GM12878 (cell line): ENCODE data around the gene RNF40. TPM values are rescaled to one million over a fixed set of nuclear protein-coding genes. Genes with fewer than 3 reads are reported as not detected.

Experiments used
- ATAC-seq: fragments of 200-7000 bp; cut with Tn5 transposase; 3 replicates; pipeline ENCODE4 v1.9.1; 2020; ENCODE audit warnings: mild to moderate bottlenecking, moderate library complexity
- BruUV-seq: library from RNA; stranded (reverse); fragments of 400-500 nt; replicated peaks from 2 replicates; lab custom pipeline; 2021; lab: Mats Ljungman, UMichigan
- CTCF ChIA-PET: fragments of 300-600 bp; sonication (Branson Sonifier 250); formaldehyde crosslinking; extraction: SDS; loops from one replicate; lab custom pipeline; 2021; ENCODE audit warnings: inconsistent platforms; lab: Yijun Ruan, JAX
- POLR2A ChIA-PET: fragments of 350-600 bp; formaldehyde crosslinking; extraction: SDS; loops from one replicate; lab custom pipeline; 2021; ENCODE audit warnings: inconsistent platforms; lab: Charles Lee
- RAD21 ChIA-PET: fragments of 300-600 bp; sonication (Branson Sonifier 250); formaldehyde crosslinking; loops from one replicate; lab custom pipeline; 2023; ENCODE audit warnings: antibody characterized with exemption; ENCODE audit not compliant: unreplicated experiment; lab: Charles Lee
- SMC1A ChIA-PET: fragments of 300-600 bp; sonication (Branson Sonifier 250); formaldehyde crosslinking; loops from one replicate; lab custom pipeline; 2023; ENCODE audit not compliant: unreplicated experiment, uncharacterized antibody; lab: Charles Lee
- DNase-seq: peaks from one replicate; pipeline ENCODE4 v3.0.0-alpha.2; 2011; ENCODE audit warnings: low read depth, low spot score
- FAIRE-seq: peaks from 3 replicates; lab custom pipeline; 2011; peaks lifted over from hg19 to GRCh38; lab: Jason Lieb, UNC
- H2AFZ ChIP-seq: 2 replicates; pipeline ENCODE4 v1.6.0; 2011; ENCODE audit warnings: low read depth, low read length, control low read depth; ENCODE audit not compliant: control insufficient read depth
- H3K27ac ChIP-seq: 2 replicates; pipeline ENCODE4 v1.5.1; 2011; ENCODE audit warnings: control low read depth; ENCODE audit not compliant: control insufficient read depth, insufficient read depth
- H3K27me3 ChIP-seq, 2 experiments: replicated peaks in 1 of 2; 2 replicates each; pipeline versions ENCODE4 v1.6.0 to v1.6.1; 2011; ENCODE audit warnings: low read length in 1 of 2; ENCODE audit not compliant: control insufficient read depth in 2 of 2, insufficient read depth in 2 of 2
- H3K36me3 ChIP-seq, 2 experiments: 2 replicates each; pipeline ENCODE4 v1.5.1; 2011; ENCODE audit warnings: low read length in 1 of 2; ENCODE audit not compliant: control insufficient read depth in 2 of 2, insufficient read depth in 2 of 2
- H3K4me1 ChIP-seq: 2 replicates; pipeline ENCODE4 v1.6.1; 2011; ENCODE audit warnings: mild to moderate bottlenecking, low read length, moderate library complexity, mixed read lengths; ENCODE audit not compliant: control insufficient read depth, insufficient read depth
- H3K4me2 ChIP-seq: 2 replicates; pipeline ENCODE4 v1.6.0; 2011; ENCODE audit warnings: control low read depth; ENCODE audit not compliant: control insufficient read depth, insufficient read depth
- H3K4me3 ChIP-seq: fragments of 200-600 bp; sonication (generic); 2 replicates; pipeline ENCODE4 v1.5.1; 2016
- H3K79me2 ChIP-seq: 2 replicates; pipeline ENCODE4 v1.6.0; 2011; ENCODE audit warnings: low read length; ENCODE audit not compliant: control insufficient read depth, insufficient read depth
- H3K9ac ChIP-seq: 2 replicates; pipeline ENCODE4 v1.8.0; 2011; ENCODE audit warnings: low read length, control low read depth, mixed read lengths; ENCODE audit not compliant: control insufficient read depth, insufficient read depth
- H3K9me3 ChIP-seq: replicated peaks from 3 replicates; pipeline ENCODE4 v1.5.1; 2011; ENCODE audit warnings: mild to moderate bottlenecking, low read length; ENCODE audit not compliant: control insufficient read depth, insufficient read depth
- H4K20me1 ChIP-seq: 2 replicates; pipeline ENCODE4 v1.6.0; 2011; ENCODE audit not compliant: control insufficient read depth, insufficient read depth
- ETV6 ChIP-seq, 2 experiments: fragments of 450-650 bp in 1 of 2; IDR thresholded peaks in 1 of 2; conservative IDR thresholded peaks in 1 of 2; 2 replicates each; pipeline ENCODE4 v1.6.1; 2014; ENCODE audit warnings: antibody characterized with exemption in 1 of 2, borderline replicate concordance in 1 of 2, low read depth in 1 of 2, mild to moderate bottlenecking in 1 of 2, moderate library complexity in 1 of 2
- GATAD2B ChIP-seq: fragments of 450-650 bp; conservative IDR thresholded peaks from 2 replicates; pipeline ENCODE4 v1.6.1; 2017; ENCODE audit warnings: low read depth, mild to moderate bottlenecking, moderate library complexity
- IKZF1 ChIP-seq: fragments of 450-650 bp; conservative IDR thresholded peaks from 2 replicates; pipeline ENCODE4 v1.6.1; 2017; ENCODE audit warnings: antibody characterized with exemption, mild to moderate bottlenecking
- MXI1 ChIP-seq: fragments of 150-350 bp; IDR thresholded peaks from 2 replicates; pipeline ENCODE4 v1.6.1; 2011; ENCODE audit warnings: low read depth, mild to moderate bottlenecking, inconsistent platforms, low read length, improper control_type of control experiment
- NFYA ChIP-seq: IDR thresholded peaks from 2 replicates; pipeline ENCODE4 v1.6.1; 2011; ENCODE audit warnings: low read depth, mild to moderate bottlenecking, low read length, improper control_type of control experiment, borderline replicate concordance
- NR2C2 ChIP-seq: IDR thresholded peaks from 2 replicates; pipeline ENCODE4 v1.6.1; 2011; ENCODE audit warnings: borderline replicate concordance, low read depth; ENCODE audit not compliant: control insufficient read depth, insufficient read length
- RAD51 ChIP-seq: fragments of 450-650 bp; IDR thresholded peaks from 2 replicates; pipeline ENCODE4 v1.6.1; 2016; ENCODE audit warnings: moderate library complexity, mild to moderate bottlenecking, inconsistent platforms
- RUNX3 ChIP-seq: IDR thresholded peaks from 2 replicates; pipeline ENCODE4 v1.6.1; 2012; ENCODE audit warnings: low read length, inconsistent platforms
- SPI1 ChIP-seq: IDR thresholded peaks from 2 replicates; pipeline ENCODE4 v1.6.1; 2011; ENCODE audit warnings: low read depth, mild to moderate bottlenecking, low read length, moderate library complexity, borderline replicate concordance; ENCODE audit not compliant: insufficient read depth
- SREBF2 ChIP-seq: IDR thresholded peaks from 2 replicates; pipeline ENCODE4 v1.6.1; 2012; ENCODE audit warnings: mild to moderate bottlenecking, low read length
- TBL1XR1 ChIP-seq: IDR thresholded peaks from 2 replicates; pipeline ENCODE4 v1.6.1; 2012; ENCODE audit warnings: low read depth, low read length, improper control_type of control experiment
- ZNF622 ChIP-seq: fragments of 450-650 bp; IDR thresholded peaks from 2 replicates; pipeline ENCODE4 v1.6.1; 2017; ENCODE audit warnings: mild to moderate bottlenecking, inconsistent platforms
- WGBS: methylation state at CpG from one replicate; pipeline ENCODE4 v1.1.6; 2016; ENCODE audit warnings: low lambda C conversion rate; ENCODE audit not compliant: insufficient replicate concordance, insufficient coverage; ENCODE audit errors: missing lambda C conversion rate; 5-methylcytosine and 5-hydroxymethylcytosine counted together
- in situ Hi-C: fragments of 300-500 bp; cut with MboI; formaldehyde crosslinking; loops from 9 replicates; pipeline ENCODE4 v1.14.3; 2018; ENCODE audit warnings: mixed read lengths
- intact Hi-C: fragments of 100-400 bp; cut with micrococcal nuclease; formaldehyde crosslinking; loops from one replicate; pipeline ENCODE4 v1.14.2; 2022; ENCODE audit not compliant: unreplicated experiment
- polyA plus RNA-seq, 11 experiments: library from polyadenylated mRNA; depleted of rRNA in 4 of 11; unstranded in 6 of 11; stranded (reverse) in 5 of 11; fragments of >200 nt; fragmentation: Nextera tagmentation in 4 of 11; fragmentation: Illumina TruSeq in 1 of 11; extraction: Ambion mirVana in 4 of 11; extraction: Trizol in 1 of 11; gene quantifications; 1 replicate in 1 of 11; 2 replicates in 10 of 11; pipeline versions ENCODE4 v1.2.1 to v1.2.3, GENCODE V29; 2011 to 2016; ENCODE audit warnings: inconsistent platforms in 2 of 11, missing spikeins in 2 of 11, low read depth in 1 of 11
- total RNA-seq, 4 experiments: library from RNA; depleted of rRNA in 3 of 4; stranded (reverse); fragments of >200 nt in 3 of 4; fragmentation: Illumina TruSeq in 1 of 4; extraction: Trizol in 1 of 4; gene quantifications; 2 replicates each; pipeline versions ENCODE4 v1.2.1 to v1.2.3, GENCODE V29; 2013 to 2021
- TF ChIP-seq, protein P1 (sequence below): fragments of 450-650 bp; IDR thresholded peaks from 2 replicates; pipeline ENCODE4 v1.6.1; 2014; ENCODE audit warnings: mild to moderate bottlenecking
- TF ChIP-seq, protein P2 (sequence below): fragments of 450-650 bp; formaldehyde crosslinking; IDR thresholded peaks from 2 replicates; pipeline ENCODE4 v1.4.0; 2020; ENCODE audit warnings: mild to moderate bottlenecking, moderate library complexity
- TF ChIP-seq, protein P3 (sequence below): fragments of 450-650 bp; IDR thresholded peaks from 2 replicates; pipeline ENCODE4 v1.6.1; 2018; ENCODE audit warnings: borderline replicate concordance, mild to moderate bottlenecking; ENCODE audit not compliant: partially characterized antibody

RNF40 gene
- total and polyA plus RNA-seq, 10 of the 15 experiments (the other 5 are each of a cell fraction or from before 2014, with no cell fraction given): 3.7 to 97.6 (median 58.4) TPM

DNA sequence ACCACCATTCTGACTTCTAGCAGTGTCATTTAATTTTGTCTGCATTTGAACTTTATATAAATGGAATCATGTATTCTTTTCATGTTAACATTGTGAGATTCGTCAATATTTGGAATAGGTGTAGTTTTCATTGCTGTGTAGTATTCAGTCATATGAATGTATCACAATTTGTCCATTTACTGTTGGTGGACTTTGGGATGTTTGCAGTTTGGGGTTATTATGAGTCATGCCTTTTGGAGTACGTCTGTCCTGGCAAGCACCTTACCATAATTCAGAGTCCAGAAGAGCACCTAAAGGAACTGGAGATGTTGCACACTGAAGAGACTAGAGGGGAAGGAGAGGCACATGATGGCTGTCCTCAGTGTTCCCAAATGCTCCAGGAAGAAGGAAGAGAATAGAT lies 17.0 kb upstream of the RNF40 start (continued):
- TF ChIP-seq, protein P1, sequence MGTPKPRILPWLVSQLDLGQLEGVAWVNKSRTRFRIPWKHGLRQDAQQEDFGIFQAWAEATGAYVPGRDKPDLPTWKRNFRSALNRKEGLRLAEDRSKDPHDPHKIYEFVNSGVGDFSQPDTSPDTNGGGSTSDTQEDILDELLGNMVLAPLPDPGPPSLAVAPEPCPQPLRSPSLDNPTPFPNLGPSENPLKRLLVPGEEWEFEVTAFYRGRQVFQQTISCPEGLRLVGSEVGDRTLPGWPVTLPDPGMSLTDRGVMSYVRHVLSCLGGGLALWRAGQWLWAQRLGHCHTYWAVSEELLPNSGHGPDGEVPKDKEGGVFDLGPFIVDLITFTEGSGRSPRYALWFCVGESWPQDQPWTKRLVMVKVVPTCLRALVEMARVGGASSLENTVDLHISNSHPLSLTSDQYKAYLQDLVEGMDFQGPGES: no peak
- no peak for TF ChIP-seq NR2C2

DNA sequence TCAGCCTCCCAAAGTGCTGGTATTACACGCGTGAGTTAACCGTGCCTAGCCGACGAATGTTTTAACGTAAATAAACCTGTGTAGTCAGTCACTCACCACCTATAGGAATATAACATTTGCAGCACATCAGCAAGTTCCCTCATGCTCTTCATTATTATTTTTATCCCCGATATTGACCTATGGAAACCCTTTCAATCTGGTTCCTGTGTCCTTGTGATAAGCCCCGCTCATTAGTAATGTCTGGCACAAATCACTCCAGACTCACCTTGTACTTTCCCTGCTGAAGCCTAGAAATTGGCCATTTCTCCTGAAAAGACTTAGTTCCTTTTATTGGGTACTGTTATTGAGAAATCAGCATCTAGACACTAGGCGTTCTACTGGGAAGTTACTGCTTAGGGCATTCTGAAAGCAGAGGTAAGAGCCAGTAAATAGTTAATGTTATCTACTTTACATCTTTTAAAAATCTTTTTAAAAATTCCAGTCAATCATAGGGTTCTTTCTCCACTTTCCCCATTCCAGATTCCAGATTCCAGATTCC lies 15.4 kb upstream of the RNF40 start:
- WGBS: 89% methylated on average over 9 of the region's 9 CpGs
- POLR2A ChIA-PET: interaction anchor here (0.6 to 2.0 kb wide), 3 partner anchors 13 to 47 kb away, joined by 3 to 9 read pairs (median 5); partner anchors contain the start of gene SRCAP
- TF ChIP-seq, protein P2, sequence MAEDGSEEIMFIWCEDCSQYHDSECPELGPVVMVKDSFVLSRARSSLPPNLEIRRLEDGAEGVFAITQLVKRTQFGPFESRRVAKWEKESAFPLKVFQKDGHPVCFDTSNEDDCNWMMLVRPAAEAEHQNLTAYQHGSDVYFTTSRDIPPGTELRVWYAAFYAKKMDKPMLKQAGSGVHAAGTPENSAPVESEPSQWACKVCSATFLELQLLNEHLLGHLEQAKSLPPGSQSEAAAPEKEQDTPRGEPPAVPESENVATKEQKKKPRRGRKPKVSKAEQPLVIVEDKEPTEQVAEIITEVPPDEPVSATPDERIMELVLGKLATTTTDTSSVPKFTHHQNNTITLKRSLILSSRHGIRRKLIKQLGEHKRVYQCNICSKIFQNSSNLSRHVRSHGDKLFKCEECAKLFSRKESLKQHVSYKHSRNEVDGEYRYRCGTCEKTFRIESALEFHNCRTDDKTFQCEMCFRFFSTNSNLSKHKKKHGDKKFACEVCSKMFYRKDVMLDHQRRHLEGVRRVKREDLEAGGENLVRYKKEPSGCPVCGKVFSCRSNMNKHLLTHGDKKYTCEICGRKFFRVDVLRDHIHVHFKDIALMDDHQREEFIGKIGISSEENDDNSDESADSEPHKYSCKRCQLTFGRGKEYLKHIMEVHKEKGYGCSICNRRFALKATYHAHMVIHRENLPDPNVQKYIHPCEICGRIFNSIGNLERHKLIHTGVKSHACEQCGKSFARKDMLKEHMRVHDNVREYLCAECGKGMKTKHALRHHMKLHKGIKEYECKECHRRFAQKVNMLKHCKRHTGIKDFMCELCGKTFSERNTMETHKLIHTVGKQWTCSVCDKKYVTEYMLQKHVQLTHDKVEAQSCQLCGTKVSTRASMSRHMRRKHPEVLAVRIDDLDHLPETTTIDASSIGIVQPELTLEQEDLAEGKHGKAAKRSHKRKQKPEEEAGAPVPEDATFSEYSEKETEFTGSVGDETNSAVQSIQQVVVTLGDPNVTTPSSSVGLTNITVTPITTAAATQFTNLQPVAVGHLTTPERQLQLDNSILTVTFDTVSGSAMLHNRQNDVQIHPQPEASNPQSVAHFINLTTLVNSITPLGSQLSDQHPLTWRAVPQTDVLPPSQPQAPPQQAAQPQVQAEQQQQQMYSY: no peak
- TF ChIP-seq SREBF2: no peak
- no peak for TF ChIP-seq NFYA
- TF ChIP-seq IKZF1: no peak
- no peak for TF ChIP-seq TBL1XR1
- TF ChIP-seq, protein P3, sequence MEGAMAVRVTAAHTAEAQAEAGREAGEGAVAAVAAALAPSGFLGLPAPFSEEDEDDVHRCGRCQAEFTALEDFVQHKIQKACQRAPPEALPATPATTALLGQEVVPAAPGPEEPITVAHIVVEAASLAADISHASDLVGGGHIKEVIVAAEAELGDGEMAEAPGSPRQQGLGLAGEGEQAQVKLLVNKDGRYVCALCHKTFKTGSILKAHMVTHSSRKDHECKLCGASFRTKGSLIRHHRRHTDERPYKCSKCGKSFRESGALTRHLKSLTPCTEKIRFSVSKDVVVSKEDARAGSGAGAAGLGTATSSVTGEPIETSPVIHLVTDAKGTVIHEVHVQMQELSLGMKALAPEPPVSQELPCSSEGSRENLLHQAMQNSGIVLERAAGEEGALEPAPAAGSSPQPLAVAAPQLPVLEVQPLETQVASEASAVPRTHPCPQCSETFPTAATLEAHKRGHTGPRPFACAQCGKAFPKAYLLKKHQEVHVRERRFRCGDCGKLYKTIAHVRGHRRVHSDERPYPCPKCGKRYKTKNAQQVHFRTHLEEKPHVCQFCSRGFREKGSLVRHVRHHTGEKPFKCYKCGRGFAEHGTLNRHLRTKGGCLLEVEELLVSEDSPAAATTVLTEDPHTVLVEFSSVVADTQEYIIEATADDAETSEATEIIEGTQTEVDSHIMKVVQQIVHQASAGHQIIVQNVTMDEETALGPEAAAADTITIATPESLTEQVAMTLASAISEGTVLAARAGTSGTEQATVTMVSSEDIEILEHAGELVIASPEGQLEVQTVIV: no peak
- no peak for TF ChIP-seq SPI1
- no peak for TF ChIP-seq ZNF622
- no peak for TF ChIP-seq ETV6 (conservative IDR thresholded peaks at IDR 0.05 in 1 of 2, IDR thresholded peaks at IDR 0.05 in 1 of 2; ENCODE audit: borderline replicate concordance in 1 of 2, low read depth in 1 of 2)
- no peak for TF ChIP-seq RAD51
- no peak for TF ChIP-seq RUNX3
- no peak for TF ChIP-seq MXI1
- TF ChIP-seq GATAD2B: no peak

More for the DNA sequence above, 15.4 kb upstream of the RNF40 start:
- no peak for ATAC-seq
- FAIRE-seq: no peak
- intact Hi-C loops (no loop called here), in situ Hi-C loops (no loop called here)
- ChIA-PET RAD21 (interaction anchor here (1.8 kb wide), 1 partner anchor 195 kb away, joined by 6 read pairs; no protein-coding TSS in a partner anchor), SMC1A (interaction anchor here (1.4 to 1.6 kb wide), 2 partner anchors 9 to 128 kb away, joined by 4 read pairs; no protein-coding TSS in a partner anchor), CTCF (interaction anchor here (1.3 to 1.9 kb wide), 3 partner anchors 68 to 195 kb away, joined by 3 to 9 read pairs (median 6); no protein-coding TSS in a partner anchor)
- Histone ChIP-seq H3K27me3 (no peaks in the 10 kb centered on the region), H3K9me3 (no peaks in the 10 kb centered on the region), H3K9ac (no peak overlapping the region), H3K36me3 (peaks cover 4 to 5% of the 10 kb centered on the region in 2 experiments; a peak in 3 of 4 replicates), H3K4me2 (no peak overlapping the region), H3K27ac (no peak overlapping the region), H3K4me3 (no peak overlapping the region), H2AFZ (no peak overlapping the region), H3K79me2 (peaks cover 18% of the 10 kb centered on the region), H3K4me1 (peaks cover 9% of the 10 kb centered on the region), H4K20me1 (no peaks in the 10 kb centered on the region; the same call in 1 of the 2 replicates)
- no TSS peak for BruUV-seq
- no peak for DNase-seq
